ENCODE data around the gene MAP3K12. TPM values are rescaled to one million over a fixed set of nuclear protein-coding genes. Genes with fewer than 3 reads are reported as not detected.

MAP3K12 gene
- total and polyA plus RNA-seq, 2 of the 13 experiments (the other 11 are each of a cell fraction or from before 2014, with no cell fraction given): 0.20 to 1.1 TPM

DNA sequence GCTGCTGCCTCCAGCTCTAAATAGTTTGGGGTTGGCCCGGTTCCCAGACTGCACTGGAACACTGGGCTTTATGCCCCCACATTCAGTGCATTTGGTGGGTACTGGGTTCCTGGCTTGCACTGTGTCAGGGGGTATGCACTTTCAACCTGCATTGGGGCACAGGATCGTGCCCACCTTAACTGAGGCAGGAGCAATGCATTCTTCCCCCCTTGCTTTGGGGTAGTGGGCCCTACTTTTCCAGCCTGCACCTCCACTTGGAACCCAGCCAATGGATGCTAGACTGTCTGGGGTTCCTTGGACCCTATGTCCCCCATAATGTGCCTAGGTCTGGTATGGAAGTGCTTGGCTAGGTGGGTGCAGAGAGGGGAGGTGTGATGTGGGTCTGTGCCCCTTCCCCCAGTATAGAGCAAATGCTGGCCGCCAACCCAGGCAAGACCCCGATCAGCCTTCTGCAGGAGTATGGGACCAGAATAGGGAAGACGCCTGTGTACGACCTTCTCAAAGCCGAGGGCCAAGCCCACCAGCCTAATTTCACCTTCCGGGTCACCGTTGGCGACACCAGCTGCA, 2.4 kb upstream of the MAP3K12 start (continued):
- TF ChIP-seq, protein P1, sequence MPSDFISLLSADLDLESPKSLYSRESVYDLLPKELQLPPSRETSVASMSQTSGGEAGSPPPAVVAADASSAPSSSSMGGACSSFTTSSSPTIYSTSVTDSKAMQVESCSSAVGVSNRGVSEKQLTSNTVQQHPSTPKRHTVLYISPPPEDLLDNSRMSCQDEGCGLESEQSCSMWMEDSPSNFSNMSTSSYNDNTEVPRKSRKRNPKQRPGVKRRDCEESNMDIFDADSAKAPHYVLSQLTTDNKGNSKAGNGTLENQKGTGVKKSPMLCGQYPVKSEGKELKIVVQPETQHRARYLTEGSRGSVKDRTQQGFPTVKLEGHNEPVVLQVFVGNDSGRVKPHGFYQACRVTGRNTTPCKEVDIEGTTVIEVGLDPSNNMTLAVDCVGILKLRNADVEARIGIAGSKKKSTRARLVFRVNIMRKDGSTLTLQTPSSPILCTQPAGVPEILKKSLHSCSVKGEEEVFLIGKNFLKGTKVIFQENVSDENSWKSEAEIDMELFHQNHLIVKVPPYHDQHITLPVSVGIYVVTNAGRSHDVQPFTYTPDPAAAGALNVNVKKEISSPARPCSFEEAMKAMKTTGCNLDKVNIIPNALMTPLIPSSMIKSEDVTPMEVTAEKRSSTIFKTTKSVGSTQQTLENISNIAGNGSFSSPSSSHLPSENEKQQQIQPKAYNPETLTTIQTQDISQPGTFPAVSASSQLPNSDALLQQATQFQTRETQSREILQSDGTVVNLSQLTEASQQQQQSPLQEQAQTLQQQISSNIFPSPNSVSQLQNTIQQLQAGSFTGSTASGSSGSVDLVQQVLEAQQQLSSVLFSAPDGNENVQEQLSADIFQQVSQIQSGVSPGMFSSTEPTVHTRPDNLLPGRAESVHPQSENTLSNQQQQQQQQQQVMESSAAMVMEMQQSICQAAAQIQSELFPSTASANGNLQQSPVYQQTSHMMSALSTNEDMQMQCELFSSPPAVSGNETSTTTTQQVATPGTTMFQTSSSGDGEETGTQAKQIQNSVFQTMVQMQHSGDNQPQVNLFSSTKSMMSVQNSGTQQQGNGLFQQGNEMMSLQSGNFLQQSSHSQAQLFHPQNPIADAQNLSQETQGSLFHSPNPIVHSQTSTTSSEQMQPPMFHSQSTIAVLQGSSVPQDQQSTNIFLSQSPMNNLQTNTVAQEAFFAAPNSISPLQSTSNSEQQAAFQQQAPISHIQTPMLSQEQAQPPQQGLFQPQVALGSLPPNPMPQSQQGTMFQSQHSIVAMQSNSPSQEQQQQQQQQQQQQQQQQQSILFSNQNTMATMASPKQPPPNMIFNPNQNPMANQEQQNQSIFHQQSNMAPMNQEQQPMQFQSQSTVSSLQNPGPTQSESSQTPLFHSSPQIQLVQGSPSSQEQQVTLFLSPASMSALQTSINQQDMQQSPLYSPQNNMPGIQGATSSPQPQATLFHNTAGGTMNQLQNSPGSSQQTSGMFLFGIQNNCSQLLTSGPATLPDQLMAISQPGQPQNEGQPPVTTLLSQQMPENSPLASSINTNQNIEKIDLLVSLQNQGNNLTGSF (CRISPR knock-in tag; IDR thresholded peaks at IDR 0.05): no peak; the same call in 1 of the 2 replicates
- TF ChIP-seq NFKBIZ (CRISPR knock-in tag; IDR thresholded peaks at IDR 0.05) (no peak), CHD2 (IDR thresholded peaks at IDR 0.05; ENCODE audit: low read depth, low read length) (no peak), ZFP36 (IDR thresholded peaks at IDR 0.05; ENCODE audit: borderline replicate concordance, low read depth, low read length, partially characterized antibody) (no peak), ZHX1 (CRISPR knock-in tag; IDR thresholded peaks at IDR 0.05; ENCODE audit: low read depth) (no peak), ZNF33B (CRISPR knock-in tag; IDR thresholded peaks at IDR 0.05) (no peak), ZNF672 (CRISPR knock-in tag; IDR thresholded peaks at IDR 0.05) (no peak), ZNF574 (CRISPR knock-in tag; IDR thresholded peaks at IDR 0.05) (0 out of 2 replicates have a peak, but pooled peaks have one; percentile 51), MEIS1 (CRISPR knock-in tag; IDR thresholded peaks at IDR 0.05; ENCODE audit: borderline replicate concordance) (no peak), HHEX (CRISPR knock-in tag; IDR thresholded peaks at IDR 0.05) (no peak), NFE2 (CRISPR knock-in tag; IDR thresholded peaks at IDR 0.05) (no peak), ZNF501 (CRISPR knock-in tag; IDR thresholded peaks at IDR 0.05) (no peak; the same call in 1 of the 2 replicates), TAF1 (CRISPR knock-in tag; IDR thresholded peaks at IDR 0.05) (peak; percentile 13; the same call in 1 of the 2 replicates), ZNF772 (CRISPR knock-in tag; IDR thresholded peaks at IDR 0.05) (no peak; the same call in 1 of the 2 replicates), NR3C1 (CRISPR knock-in tag; IDR thresholded peaks at IDR 0.05) (no peak), ZNF512 (CRISPR knock-in tag; IDR thresholded peaks at IDR 0.05) (no peak), RBFOX2 (IDR thresholded peaks at IDR 0.05; ENCODE audit: low read depth, low read length) (no peak)

Measured in HepG2 (cell line).